ENCODE measurements around the gene PRR29. TPM values are rescaled to one million over a fixed set of nuclear protein-coding genes. Genes with fewer than 3 reads are reported as not detected.

Gene PRR29
- total and polyA plus RNA-seq, 2 donors (not counting 3 experiments of a cell fraction or from before 2014, with no cell fraction given), result 0.39 to 1.2 TPM

DNA sequence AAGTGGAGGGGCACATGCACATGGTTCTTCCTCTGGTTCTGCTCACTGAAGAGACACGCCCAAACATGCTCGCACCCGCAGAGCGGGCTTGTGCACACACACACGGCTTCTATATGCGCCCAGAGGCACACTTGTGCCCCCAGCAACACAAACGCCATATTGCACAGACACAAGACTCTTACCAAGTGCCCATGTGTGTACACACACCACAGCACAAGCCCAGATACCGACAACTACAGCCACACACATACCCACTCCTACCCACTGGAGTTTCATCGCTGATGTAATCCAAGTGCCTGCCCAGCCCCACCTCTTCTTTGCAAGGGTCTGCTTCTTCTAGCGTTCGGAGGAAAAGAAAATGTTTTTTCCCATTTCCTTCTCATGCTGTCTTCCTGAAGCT lies 6.5 kb upstream of the PRR29 start:
- DNase-seq (ENCODE audit: low read depth, low spot score) (no peak), FAIRE-seq (no peak)
- H3K27me3 ChIP-seq (ENCODE audit: control insufficient read depth in 2 of 2, insufficient read depth in 2 of 2, low read length in 2 of 2), result peaks cover 2 to 6% of the 10 kb centered on the region in 2 experiments
- TF ChIP-seq POLR2AphosphoS5 (IDR thresholded peaks at IDR 0.05; ENCODE audit: insufficient read depth, low read depth, low read length), result no peak
- no peak for TF ChIP-seq EZH2 (IDR thresholded peaks at IDR 0.05; ENCODE audit: borderline replicate concordance, low read depth, low read length, severe bottlenecking)
- TF ChIP-seq FOS (IDR thresholded peaks at IDR 0.05; ENCODE audit: borderline replicate concordance, insufficient read depth, low read length), result no peak
- no peak for TF ChIP-seq GATA2 (IDR thresholded peaks at IDR 0.05; ENCODE audit: insufficient read depth, insufficient read length, low read depth, low read length)
- no peak for TF ChIP-seq MYC (IDR thresholded peaks at IDR 0.05; ENCODE audit: low read depth, low read length)
- TF ChIP-seq CTCF (IDR thresholded peaks at IDR 0.05; ENCODE audit: extremely low read depth in 1 of 2, insufficient read depth in 1 of 2, low read depth in 1 of 2, low read length in 2 of 2), result no peak
- H3K4me3 ChIP-seq (replicated peaks in 1 of 3; ENCODE audit: insufficient read depth in 1 of 3, low read depth in 1 of 3, low read length in 3 of 3), result no peak overlapping the region
- no peaks in the 10 kb centered on the region for H3K9me3 ChIP-seq (replicated peaks; ENCODE audit: control insufficient read depth, insufficient read depth, low read length)
- no peak overlapping the region for H3K9ac ChIP-seq (replicated peaks; ENCODE audit: extremely low read depth, insufficient read depth, low read length)
- H3K4me1 ChIP-seq (ENCODE audit: control insufficient read depth, extremely low read depth, insufficient read depth, low read length), result peaks cover 5% of the 10 kb centered on the region
- H3K27ac ChIP-seq (ENCODE audit: insufficient read depth, low read depth, low read length), result no peak overlapping the region
- BruUV-seq (replicated peaks), result no TSS peak
- no peaks in the 10 kb centered on the region for H3K79me2 ChIP-seq (ENCODE audit: control insufficient read depth, insufficient read depth, low read length)
- ChIA-PET CTCF (interaction anchor here (1.0 to 12.0 kb wide), 4 partner anchors 45 to 142 kb away, joined by 4 to 183 read pairs (median 8); partner anchors contain the start of genes CSHL1 and GH1), POLR2A (no interaction called here)
- H3K9me1 ChIP-seq (replicated peaks; ENCODE audit: control insufficient read depth, extremely low read depth, insufficient read depth, low read length), result no peaks in the 10 kb centered on the region
- intact Hi-C loops (cut with micrococcal nuclease), result loop anchor here (2.0 kb wide), 1 partner anchor 45 kb away; no protein-coding TSS in a partner anchor
- dilution Hi-C loops (cut with MboI; ENCODE audit: extremely low pct_ligation_motif_present, low sequenced_read_pairs), result no loop called here
- H3K4me2 ChIP-seq (ENCODE audit: insufficient read depth, low read length), result no peak overlapping the region
- no peaks in the 10 kb centered on the region for H4K20me1 ChIP-seq (replicated peaks; ENCODE audit: control insufficient read depth, extremely low read depth, insufficient read depth, low read length)
- no peak overlapping the region for H2AFZ ChIP-seq (ENCODE audit: low read depth, low read length)
- no peaks in the 10 kb centered on the region for H3K36me3 ChIP-seq (ENCODE audit: control insufficient read depth in 2 of 2, extremely low read depth in 1 of 2, insufficient read depth in 2 of 2, low read length in 2 of 2)
